ENCODE results near the gene ENTPD7.
"Not testable (repeated sequence)": the region's sequence is repeated elsewhere in the genome, so short reads cannot be mapped to it uniquely, and the experiment has no call there.

Gene ENTPD7

GRCh38 chr10:99714446-99714845, 55.1 kb downstream of the ENTPD7 start:
- H3K4me3 ChIP-seq (ENCODE audit: low read depth, low read length): no peak overlapping the region
- H3K27me3 ChIP-seq (ENCODE audit: insufficient read depth, low read length): no peaks in the 10 kb centered on the region
- H3K36me3 ChIP-seq (ENCODE audit: insufficient read depth, low read length): peaks cover 7% of the 10 kb centered on the region
- peaks cover 8% of the 10 kb centered on the region for H3K4me1 ChIP-seq (ENCODE audit: control insufficient read depth, insufficient read depth, low read length, unreplicated experiment)
- no peak overlapping the region for H2AFZ ChIP-seq (ENCODE audit: low read length, unreplicated experiment)
- no peak overlapping the region for H3K27ac ChIP-seq (ENCODE audit: low read depth, low read length)
- no peaks in the 10 kb centered on the region for H3K79me2 ChIP-seq (ENCODE audit: control insufficient read depth, insufficient read depth, low read length, unreplicated experiment)

GRCh38 chr10:99720387-99720786, 61.1 kb downstream of the ENTPD7 start:
- no peaks in the 10 kb centered on the region for H3K27me3 ChIP-seq (ENCODE audit: insufficient read depth, low read length)
- no peak overlapping the region for H3K27ac ChIP-seq (ENCODE audit: low read depth, low read length)
- no peak overlapping the region for H2AFZ ChIP-seq (ENCODE audit: low read length, unreplicated experiment)
- no peak overlapping the region for H3K4me3 ChIP-seq (ENCODE audit: low read depth, low read length)
- H3K79me2 ChIP-seq (ENCODE audit: control insufficient read depth, insufficient read depth, low read length, unreplicated experiment): no peaks in the 10 kb centered on the region
- H3K36me3 ChIP-seq (ENCODE audit: insufficient read depth, low read length): peaks cover 28% of the 10 kb centered on the region
- H3K4me1 ChIP-seq (ENCODE audit: control insufficient read depth, insufficient read depth, low read length, unreplicated experiment): no peaks in the 10 kb centered on the region

- H3K27ac ChIP-seq (ENCODE audit: low read depth, low read length): no peak overlapping the region
- peaks cover 3% of the 10 kb centered on the region for H3K4me1 ChIP-seq (ENCODE audit: control insufficient read depth, insufficient read depth, low read length, unreplicated experiment)
- no peak overlapping the region for H2AFZ ChIP-seq (ENCODE audit: low read length, unreplicated experiment)
- no peaks in the 10 kb centered on the region for H3K27me3 ChIP-seq (ENCODE audit: insufficient read depth, low read length)
- H3K4me3 ChIP-seq (ENCODE audit: low read depth, low read length): no peak overlapping the region; the same call in 1 of the 2 replicates
- peaks cover 35% of the 10 kb centered on the region for H3K79me2 ChIP-seq (ENCODE audit: control insufficient read depth, insufficient read depth, low read length, unreplicated experiment)
- peaks cover 24% of the 10 kb centered on the region for H3K36me3 ChIP-seq (ENCODE audit: insufficient read depth, low read length)
Measured at GRCh38 chr10:99730026-99730425, 70.7 kb downstream of the ENTPD7 start.

- Histone ChIP-seq H3K79me2 (ENCODE audit: control insufficient read depth, insufficient read depth, low read length, unreplicated experiment) (peaks cover 40% of the 10 kb centered on the region), H3K27ac (ENCODE audit: low read depth, low read length) (peak overlapping the region; percentile 35; the same call in 1 of the 2 replicates), H2AFZ (ENCODE audit: low read length, unreplicated experiment) (peak overlapping the region; percentile 47), H3K4me1 (ENCODE audit: control insufficient read depth, insufficient read depth, low read length, unreplicated experiment) (peaks cover 3% of the 10 kb centered on the region), H3K4me3 (ENCODE audit: low read depth, low read length) (peak overlapping the region; percentile 82), H3K36me3 (ENCODE audit: insufficient read depth, low read length) (peaks cover 19% of the 10 kb centered on the region), H3K27me3 (ENCODE audit: insufficient read depth, low read length) (no peaks in the 10 kb centered on the region)
Measured at GRCh38 chr10:99731306-99732032, 72.2 kb downstream of the ENTPD7 start.

- peaks cover 20% of the 10 kb centered on the region for H3K36me3 ChIP-seq (ENCODE audit: insufficient read depth, low read length)
- no peaks in the 10 kb centered on the region for H3K27me3 ChIP-seq (ENCODE audit: insufficient read depth, low read length)
- peak within 1 kb of the TSS; percentile 49 for H3K27ac ChIP-seq (ENCODE audit: low read depth, low read length)
- H3K79me2 ChIP-seq (ENCODE audit: control insufficient read depth, insufficient read depth, low read length, unreplicated experiment): peaks cover 40% of the 10 kb centered on the region
- peak within 1 kb of the TSS; percentile 82 for H3K4me3 ChIP-seq (ENCODE audit: low read depth, low read length)
- peak within 1 kb of the TSS; percentile 76 for H2AFZ ChIP-seq (ENCODE audit: low read length, unreplicated experiment)
- peaks cover 3% of the 10 kb centered on the region for H3K4me1 ChIP-seq (ENCODE audit: control insufficient read depth, insufficient read depth, low read length, unreplicated experiment)
Measured at GRCh38 chr10:99732033-99732842, 72.9 kb downstream of the ENTPD7 start, which contains the start of the genes COX15 and CUTC. Gene COX15, minus strand, starts transcription at chr10:99732127. Its CDS starts 78 bp downstream, at chr10:99732049. Gene CUTC, plus strand, starts transcription at chr10:99732234. Its CDS starts 115 bp downstream, at chr10:99732349.

- peaks cover 3% of the 10 kb centered on the region for H3K4me1 ChIP-seq (ENCODE audit: control insufficient read depth, insufficient read depth, low read length, unreplicated experiment)
- H3K4me3 ChIP-seq (ENCODE audit: low read depth, low read length): peak overlapping the region; percentile 71
- H3K79me2 ChIP-seq (ENCODE audit: control insufficient read depth, insufficient read depth, low read length, unreplicated experiment): peaks cover 40% of the 10 kb centered on the region
- H3K36me3 ChIP-seq (ENCODE audit: insufficient read depth, low read length): peaks cover 21% of the 10 kb centered on the region
- H2AFZ ChIP-seq (ENCODE audit: low read length, unreplicated experiment): no peak overlapping the region
- H3K27ac ChIP-seq (ENCODE audit: low read depth, low read length): no peak overlapping the region
- no peaks in the 10 kb centered on the region for H3K27me3 ChIP-seq (ENCODE audit: insufficient read depth, low read length)
Measured at GRCh38 chr10:99733366-99733765, 74.1 kb downstream of the ENTPD7 start.

GRCh38 chr10:99734111-99734510, 74.8 kb downstream of the ENTPD7 start:
- H3K27ac ChIP-seq (ENCODE audit: low read depth, low read length): not testable (repeated sequence)
- peaks cover 40% of the 10 kb centered on the region for H3K79me2 ChIP-seq (ENCODE audit: control insufficient read depth, insufficient read depth, low read length, unreplicated experiment)

GRCh38 chr10:99740260-99740659, 81.0 kb downstream of the ENTPD7 start:
- H3K4me1 ChIP-seq (ENCODE audit: control insufficient read depth, insufficient read depth, low read length, unreplicated experiment): peaks cover 28% of the 10 kb centered on the region
- peaks cover 13% of the 10 kb centered on the region for H3K79me2 ChIP-seq (ENCODE audit: control insufficient read depth, insufficient read depth, low read length, unreplicated experiment)
- no peak overlapping the region for H3K27ac ChIP-seq (ENCODE audit: low read depth, low read length)
- H3K4me3 ChIP-seq (ENCODE audit: low read depth, low read length): no peak overlapping the region
- no peak overlapping the region for H2AFZ ChIP-seq (ENCODE audit: low read length, unreplicated experiment)
- peaks cover 63% of the 10 kb centered on the region for H3K36me3 ChIP-seq (ENCODE audit: insufficient read depth, low read length)
- H3K27me3 ChIP-seq (ENCODE audit: insufficient read depth, low read length): no peaks in the 10 kb centered on the region

More at GRCh38 chr10:99734111-99734510, 74.8 kb downstream of the ENTPD7 start:
- peaks cover 23% of the 10 kb centered on the region for H3K36me3 ChIP-seq (ENCODE audit: insufficient read depth, low read length)
- not testable (repeated sequence) for H3K27me3 ChIP-seq (ENCODE audit: insufficient read depth, low read length); H3K4me1 ChIP-seq (ENCODE audit: control insufficient read depth, insufficient read depth, low read length, unreplicated experiment); H3K4me3 ChIP-seq (ENCODE audit: low read depth, low read length); H2AFZ ChIP-seq (ENCODE audit: low read length, unreplicated experiment)

- Histone ChIP-seq H3K79me2 (ENCODE audit: control insufficient read depth, insufficient read depth, low read length, unreplicated experiment) (peaks cover 12% of the 10 kb centered on the region), H3K4me1 (ENCODE audit: control insufficient read depth, insufficient read depth, low read length, unreplicated experiment) (peaks cover 28% of the 10 kb centered on the region), H3K27ac (ENCODE audit: low read depth, low read length) (peak overlapping the region; percentile 60), H2AFZ (ENCODE audit: low read length, unreplicated experiment) (no peak overlapping the region), H3K4me3 (ENCODE audit: low read depth, low read length) (no peak overlapping the region), H3K27me3 (ENCODE audit: insufficient read depth, low read length) (no peaks in the 10 kb centered on the region), H3K36me3 (ENCODE audit: insufficient read depth, low read length) (peaks cover 63% of the 10 kb centered on the region)
Measured at GRCh38 chr10:99740933-99741559, 81.7 kb downstream of the ENTPD7 start.

- peak overlapping the region; percentile 43 for H3K4me3 ChIP-seq (ENCODE audit: low read depth, low read length)
- H3K4me1 ChIP-seq (ENCODE audit: control insufficient read depth, insufficient read depth, low read length, unreplicated experiment): peaks cover 28% of the 10 kb centered on the region
- peaks cover 52% of the 10 kb centered on the region for H3K36me3 ChIP-seq (ENCODE audit: insufficient read depth, low read length)
- H3K27ac ChIP-seq (ENCODE audit: low read depth, low read length): peak overlapping the region; percentile 60
- H3K27me3 ChIP-seq (ENCODE audit: insufficient read depth, low read length): no peaks in the 10 kb centered on the region
- H2AFZ ChIP-seq (ENCODE audit: low read length, unreplicated experiment): no peak overlapping the region
- H3K79me2 ChIP-seq (ENCODE audit: control insufficient read depth, insufficient read depth, low read length, unreplicated experiment): peaks cover 11% of the 10 kb centered on the region
Measured at GRCh38 chr10:99742254-99742653, 82.9 kb downstream of the ENTPD7 start.

Data from ACC112 (cell line).